ENCODE results near the gene LRRC32. TPM values are rescaled to one million over a fixed set of nuclear protein-coding genes. Genes with fewer than 3 reads are reported as not detected.

LRRC32 gene
- total and polyA plus RNA-seq, 2 donors: 2.9 to 29.3 TPM

GRCh38 chr11:76693806-76694205 is 23.3 kb upstream of the LRRC32 start:
- Histone ChIP-seq H3K9me3 (ENCODE audit: control insufficient read depth in 2 of 2, insufficient read depth in 1 of 2, low read length in 1 of 2) (no peaks in the 10 kb centered on the region), H3K27ac (ENCODE audit: low read depth in 1 of 2, low read length in 1 of 2) (no peak overlapping the region), H3K27me3 (ENCODE audit: control insufficient read depth in 2 of 2, insufficient read depth in 1 of 2, low read length in 1 of 2) (peaks cover 0 to 2% of the 10 kb centered on the region in 2 donors), H3K4me1 (ENCODE audit: control insufficient read depth in 2 of 2, insufficient read depth in 2 of 2, low read length in 2 of 2) (no peaks in the 10 kb centered on the region), H3K36me3 (ENCODE audit: control insufficient read depth in 2 of 2, insufficient read depth in 2 of 2, low read length in 1 of 2) (no peaks in the 10 kb centered on the region), H3K4me3 (ENCODE audit: low read length in 2 of 2) (no peak overlapping the region)
- no peak for DNase-seq (ENCODE audit: low read depth in 6 of 9, low spot score in 9 of 9)

- Histone ChIP-seq H3K27ac (ENCODE audit: low read depth in 1 of 2, low read length in 1 of 2) (no peak overlapping the region), H3K4me1 (ENCODE audit: control insufficient read depth in 2 of 2, insufficient read depth in 2 of 2, low read length in 2 of 2) (no peaks in the 10 kb centered on the region), H3K9me3 (ENCODE audit: control insufficient read depth in 2 of 2, insufficient read depth in 1 of 2, low read length in 1 of 2) (no peaks in the 10 kb centered on the region), H3K36me3 (ENCODE audit: control insufficient read depth in 2 of 2, insufficient read depth in 2 of 2, low read length in 1 of 2) (no peaks in the 10 kb centered on the region), H3K27me3 (ENCODE audit: control insufficient read depth in 2 of 2, insufficient read depth in 1 of 2, low read length in 1 of 2) (peaks cover 0 to 2% of the 10 kb centered on the region in 2 donors), H3K4me3 (ENCODE audit: low read length in 2 of 2) (no peak overlapping the region)
- no peak for DNase-seq (ENCODE audit: low read depth in 6 of 9, low spot score in 9 of 9)
- WGBS: 91% methylated on average over 7 of the region's 7 CpGs
These were observed 22.4 kb upstream of the LRRC32 start for GRCh38 chr11:76692956-76693355.

DNA sequence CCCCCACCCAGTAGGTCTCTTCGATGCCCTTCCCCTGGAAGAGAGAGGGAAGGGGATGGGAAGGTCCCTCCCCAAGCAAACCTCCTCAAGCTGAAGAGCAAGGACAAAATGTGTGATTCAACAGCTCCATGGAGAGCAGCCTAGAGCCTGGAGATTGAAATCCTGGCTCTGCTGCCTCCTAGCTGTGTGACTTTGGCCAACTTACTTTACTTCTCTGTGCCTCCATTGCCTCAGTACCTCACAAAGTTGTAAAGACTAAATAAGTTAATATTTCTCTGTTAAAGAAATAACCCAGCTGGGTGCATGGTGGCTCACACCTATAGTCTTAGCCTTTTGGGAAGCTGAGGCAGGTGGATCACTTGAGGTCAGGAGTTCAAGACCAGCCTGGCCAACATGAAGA is 21.1 kb upstream of the LRRC32 start:
- Histone ChIP-seq H3K9me3 (ENCODE audit: control insufficient read depth in 2 of 2, insufficient read depth in 1 of 2, low read length in 1 of 2) (no peaks in the 10 kb centered on the region), H3K27ac (ENCODE audit: low read depth in 1 of 2, low read length in 1 of 2) (no peak overlapping the region), H3K27me3 (ENCODE audit: control insufficient read depth in 2 of 2, insufficient read depth in 1 of 2, low read length in 1 of 2) (peaks cover 0 to 2% of the 10 kb centered on the region in 2 donors), H3K36me3 (ENCODE audit: control insufficient read depth in 2 of 2, insufficient read depth in 2 of 2, low read length in 1 of 2) (no peaks in the 10 kb centered on the region), H3K4me3 (ENCODE audit: low read length in 2 of 2) (no peak overlapping the region), H3K4me1 (ENCODE audit: control insufficient read depth in 2 of 2, insufficient read depth in 2 of 2, low read length in 2 of 2) (peaks cover 1 to 5% of the 10 kb centered on the region in 2 donors)
- WGBS: 94% methylated on average over 1 of the region's 1 CpG
- DNase-seq (ENCODE audit: low read depth in 6 of 9, low spot score in 9 of 9): no peak

DNA sequence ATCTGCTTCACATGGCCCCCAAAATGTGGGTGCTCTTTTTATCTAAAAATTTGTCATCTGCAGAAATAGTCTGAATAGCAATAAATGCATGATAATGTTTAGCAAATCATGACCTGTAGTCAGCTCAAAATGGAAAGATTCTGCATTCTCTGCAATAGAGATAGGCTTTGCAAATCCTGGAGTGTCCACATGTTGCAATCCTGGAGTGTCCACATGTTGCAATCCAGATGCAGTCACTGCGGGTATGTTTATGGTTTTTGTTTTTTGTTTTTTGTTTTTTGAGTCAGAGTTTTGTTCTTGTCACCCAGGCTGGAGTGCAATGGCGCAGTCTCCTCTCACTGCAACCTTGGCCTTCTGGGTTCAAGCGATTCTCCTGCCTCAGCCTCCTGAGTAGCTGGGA is 20.2 kb upstream of the LRRC32 start:
- peaks cover 0 to 2% of the 10 kb centered on the region in 2 donors for H3K27me3 ChIP-seq (ENCODE audit: control insufficient read depth in 2 of 2, insufficient read depth in 1 of 2, low read length in 1 of 2)
- H3K4me1 ChIP-seq (ENCODE audit: control insufficient read depth in 2 of 2, insufficient read depth in 2 of 2, low read length in 2 of 2): peaks cover 3 to 14% of the 10 kb centered on the region in 2 donors
- 97% methylated on average over 3 of the region's 3 CpGs for WGBS
- DNase-seq (ENCODE audit: low read depth in 6 of 9, low spot score in 9 of 9): no peak
- no peak overlapping the region for H3K4me3 ChIP-seq (ENCODE audit: low read length in 2 of 2)
- no peaks in the 10 kb centered on the region for H3K9me3 ChIP-seq (ENCODE audit: control insufficient read depth in 2 of 2, insufficient read depth in 1 of 2, low read length in 1 of 2)
- H3K27ac ChIP-seq (ENCODE audit: low read depth in 1 of 2, low read length in 1 of 2): no peak overlapping the region
- H3K36me3 ChIP-seq (ENCODE audit: control insufficient read depth in 2 of 2, insufficient read depth in 2 of 2, low read length in 1 of 2): no peaks in the 10 kb centered on the region

- no peak for DNase-seq (ENCODE audit: low read depth in 6 of 9, low spot score in 9 of 9)
- H3K36me3 ChIP-seq (ENCODE audit: control insufficient read depth in 2 of 2, insufficient read depth in 2 of 2, low read length in 1 of 2): no peaks in the 10 kb centered on the region
- no peaks in the 10 kb centered on the region for H3K9me3 ChIP-seq (ENCODE audit: control insufficient read depth in 2 of 2, insufficient read depth in 1 of 2, low read length in 1 of 2)
- WGBS: 84% methylated on average over 26 of the region's 26 CpGs
- H3K27me3 ChIP-seq (ENCODE audit: control insufficient read depth in 2 of 2, insufficient read depth in 1 of 2, low read length in 1 of 2): peaks cover 0 to 2% of the 10 kb centered on the region in 2 donors
- peaks cover 3 to 15% of the 10 kb centered on the region in 2 donors for H3K4me1 ChIP-seq (ENCODE audit: control insufficient read depth in 2 of 2, insufficient read depth in 2 of 2, low read length in 2 of 2)
- H3K4me3 ChIP-seq (ENCODE audit: low read length in 2 of 2): no peak overlapping the region
- no peak overlapping the region for H3K27ac ChIP-seq (ENCODE audit: low read depth in 1 of 2, low read length in 1 of 2)
These were observed 19.0 kb upstream of the LRRC32 start for GRCh38 chr11:76689313-76690260.

DNA sequence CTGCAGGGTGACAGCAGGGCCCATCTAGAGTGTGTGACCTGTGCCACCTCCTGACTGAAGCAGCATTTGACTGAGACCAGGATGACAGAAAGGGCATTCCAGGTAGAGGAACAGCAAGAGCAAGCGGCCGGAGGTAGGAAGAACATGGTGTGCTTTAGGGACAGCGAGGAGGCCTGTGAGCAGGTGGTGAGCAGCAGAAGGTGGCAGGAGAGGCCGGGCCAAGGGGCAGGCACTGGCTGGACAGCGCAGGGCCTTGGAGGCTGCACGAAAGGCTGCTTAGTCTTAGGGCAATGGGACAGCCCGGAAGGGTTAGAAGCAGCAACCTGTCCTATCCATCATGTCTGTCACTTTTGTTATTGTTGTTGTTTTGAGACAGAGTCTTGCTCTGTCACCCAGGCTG is 17.6 kb upstream of the LRRC32 start:
- H3K9me3 ChIP-seq (ENCODE audit: control insufficient read depth in 2 of 2, insufficient read depth in 1 of 2, low read length in 1 of 2): peaks cover 0 to 3% of the 10 kb centered on the region in 2 donors

GRCh38 chr11:76686261-76687079 is 15.9 kb upstream of the LRRC32 start:
- no peaks in the 10 kb centered on the region for H3K36me3 ChIP-seq (ENCODE audit: control insufficient read depth in 2 of 2, insufficient read depth in 2 of 2, low read length in 1 of 2)
- peak overlapping the region in 1 of 2 donors; percentile 22 for H3K4me3 ChIP-seq (ENCODE audit: low read length in 2 of 2)
- H3K27ac ChIP-seq (ENCODE audit: low read depth in 1 of 2, low read length in 1 of 2): no peak overlapping the region
- WGBS: 19% methylated on average over 16 of the region's 16 CpGs
- H3K4me1 ChIP-seq (ENCODE audit: control insufficient read depth in 2 of 2, insufficient read depth in 2 of 2, low read length in 2 of 2): peaks cover 3 to 15% of the 10 kb centered on the region in 2 donors
- DNase-seq (ENCODE audit: low read depth in 6 of 9, low spot score in 9 of 9): peak in 1 of 9 donors; percentile 43
- H3K9me3 ChIP-seq (ENCODE audit: control insufficient read depth in 2 of 2, insufficient read depth in 1 of 2, low read length in 1 of 2): peaks cover 0 to 3% of the 10 kb centered on the region in 2 donors
- H3K27me3 ChIP-seq (ENCODE audit: control insufficient read depth in 2 of 2, insufficient read depth in 1 of 2, low read length in 1 of 2): peaks cover 0 to 2% of the 10 kb centered on the region in 2 donors

More for the DNA sequence above, 17.6 kb upstream of the LRRC32 start:
- Histone ChIP-seq H3K27ac (ENCODE audit: low read depth in 1 of 2, low read length in 1 of 2) (no peak overlapping the region), H3K4me3 (ENCODE audit: low read length in 2 of 2) (no peak overlapping the region), H3K4me1 (ENCODE audit: control insufficient read depth in 2 of 2, insufficient read depth in 2 of 2, low read length in 2 of 2) (peaks cover 3 to 15% of the 10 kb centered on the region in 2 donors), H3K36me3 (ENCODE audit: control insufficient read depth in 2 of 2, insufficient read depth in 2 of 2, low read length in 1 of 2) (no peaks in the 10 kb centered on the region), H3K27me3 (ENCODE audit: control insufficient read depth in 2 of 2, insufficient read depth in 1 of 2, low read length in 1 of 2) (peaks cover 0 to 2% of the 10 kb centered on the region in 2 donors)
- DNase-seq (ENCODE audit: low read depth in 6 of 9, low spot score in 9 of 9): no peak
- 90% methylated on average over 7 of the region's 7 CpGs for WGBS

GRCh38 chr11:76685831-76686230 is 15.3 kb upstream of the LRRC32 start:
- no peaks in the 10 kb centered on the region for H3K36me3 ChIP-seq (ENCODE audit: control insufficient read depth in 2 of 2, insufficient read depth in 2 of 2, low read length in 1 of 2)

DNA sequence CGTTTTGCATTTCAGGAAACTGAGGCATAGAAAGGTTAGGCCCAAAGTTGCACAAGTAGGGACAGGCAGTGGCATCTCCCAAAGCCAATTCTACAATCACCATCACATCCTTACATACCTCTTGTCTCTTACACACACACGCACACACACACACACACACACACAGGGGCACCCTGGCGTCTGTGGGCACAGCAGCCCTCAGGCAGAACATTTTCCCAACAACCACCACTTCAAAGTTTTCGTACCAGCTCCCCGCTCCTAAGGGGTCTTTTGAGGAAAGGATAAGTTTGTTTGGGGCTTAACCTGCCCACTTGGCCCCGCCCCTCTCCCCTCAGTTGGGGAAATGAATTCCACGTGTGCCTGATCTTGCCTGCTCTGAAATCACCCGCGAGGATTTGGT is 14.7 kb upstream of the LRRC32 start:
- Histone ChIP-seq H3K27ac (ENCODE audit: low read depth in 1 of 2, low read length in 1 of 2) (no peak overlapping the region), H3K4me1 (ENCODE audit: control insufficient read depth in 2 of 2, insufficient read depth in 2 of 2, low read length in 2 of 2) (peaks cover 3 to 23% of the 10 kb centered on the region in 2 donors)
- WGBS: 80% methylated on average over 9 of the region's 9 CpGs

More at GRCh38 chr11:76685831-76686230, 15.3 kb upstream of the LRRC32 start:
- peaks cover 3 to 17% of the 10 kb centered on the region in 2 donors for H3K4me1 ChIP-seq (ENCODE audit: control insufficient read depth in 2 of 2, insufficient read depth in 2 of 2, low read length in 2 of 2)
- no peak for DNase-seq (ENCODE audit: low read depth in 6 of 9, low spot score in 9 of 9)
- peaks cover 5 to 7% of the 10 kb centered on the region in 2 donors for H3K27me3 ChIP-seq (ENCODE audit: control insufficient read depth in 2 of 2, insufficient read depth in 1 of 2, low read length in 1 of 2)
- H3K9me3 ChIP-seq (ENCODE audit: control insufficient read depth in 2 of 2, insufficient read depth in 1 of 2, low read length in 1 of 2): peaks cover 0 to 3% of the 10 kb centered on the region in 2 donors
- 71% methylated on average over 7 of the region's 7 CpGs for WGBS
- H3K4me3 ChIP-seq (ENCODE audit: low read length in 2 of 2): no peak overlapping the region
- H3K27ac ChIP-seq (ENCODE audit: low read depth in 1 of 2, low read length in 1 of 2): no peak overlapping the region

More for the DNA sequence above, 14.7 kb upstream of the LRRC32 start:
- H3K4me3 ChIP-seq (ENCODE audit: low read length in 2 of 2): no peak overlapping the region
- H3K9me3 ChIP-seq (ENCODE audit: control insufficient read depth in 2 of 2, insufficient read depth in 1 of 2, low read length in 1 of 2): peaks cover 0 to 3% of the 10 kb centered on the region in 2 donors
- peaks cover 5 to 7% of the 10 kb centered on the region in 2 donors for H3K27me3 ChIP-seq (ENCODE audit: control insufficient read depth in 2 of 2, insufficient read depth in 1 of 2, low read length in 1 of 2)
- no peaks in the 10 kb centered on the region for H3K36me3 ChIP-seq (ENCODE audit: control insufficient read depth in 2 of 2, insufficient read depth in 2 of 2, low read length in 1 of 2)
- DNase-seq (ENCODE audit: low read depth in 6 of 9, low spot score in 9 of 9): no peak

All from thymus (tissue), 11 donors.